Ascending aorta (tissue), 2 donors: ENCODE results near the gene CDKN1B. TPM values are rescaled to one million over a fixed set of nuclear protein-coding genes. Genes with fewer than 3 reads are reported as not detected.

ENCODE experiments used
- DNase-seq, 2 donors: peaks; one replicate each; pipeline ENCODE4 v3.0.0-alpha.2; 2019; ENCODE audit warnings: low spot score in 2 of 2
- H3K27ac ChIP-seq, 2 donors: fragments of 200-600 bp; sonication (generic); one replicate each; pipeline ENCODE4 v1.5.1; 2016 to 2017; ENCODE audit warnings: mild to moderate bottlenecking in 1 of 2
- H3K27me3 ChIP-seq: fragments of 200-600 bp; sonication (generic); one replicate; pipeline ENCODE4 v1.5.1; 2017
- H3K36me3 ChIP-seq, 2 donors: fragments of 200-600 bp; sonication (generic); one replicate each; pipeline ENCODE4 v1.5.1; 2016
- H3K4me1 ChIP-seq, 2 donors: fragments of 200-600 bp; sonication (generic); one replicate each; pipeline ENCODE4 v1.5.1; 2016 to 2017; ENCODE audit warnings: mild to moderate bottlenecking in 1 of 2
- H3K4me3 ChIP-seq, 2 donors: fragments of 200-600 bp; sonication (generic); one replicate each; pipeline ENCODE4 v1.5.1; 2016 to 2017; ENCODE audit warnings: mild to moderate bottlenecking in 1 of 2
- H3K9me3 ChIP-seq, 2 donors: fragments of 200-600 bp; sonication (generic); one replicate each; pipeline ENCODE4 v1.5.1; 2016
- intact Hi-C: fragments of 100-400 bp; cut with DNase I; formaldehyde crosslinking; loops from one replicate; pipeline ENCODE4 v1.15.1; 2023
- total RNA-seq: library from RNA; depleted of rRNA; stranded (reverse); fragments of >200 nt; gene quantifications from one replicate; pipeline ENCODE4 v1.1.0, GENCODE V29; 2016
- TF ChIP-seq, protein P1 (sequence below), 3 experiments: fragments of 200-600 bp in 2 of 3; fragments of 450-650 bp in 1 of 3; sonication (generic) in 2 of 3; IDR thresholded peaks; one replicate each; pipeline ENCODE4 v1.5.1; 2016 to 2019; ENCODE audit warnings: antibody characterized with exemption in 3 of 3, mild to moderate bottlenecking in 1 of 3, moderate library complexity in 1 of 3

CDKN1B gene
- total RNA-seq, 1 donor from 2014 or later: 65.1 TPM

DNA sequence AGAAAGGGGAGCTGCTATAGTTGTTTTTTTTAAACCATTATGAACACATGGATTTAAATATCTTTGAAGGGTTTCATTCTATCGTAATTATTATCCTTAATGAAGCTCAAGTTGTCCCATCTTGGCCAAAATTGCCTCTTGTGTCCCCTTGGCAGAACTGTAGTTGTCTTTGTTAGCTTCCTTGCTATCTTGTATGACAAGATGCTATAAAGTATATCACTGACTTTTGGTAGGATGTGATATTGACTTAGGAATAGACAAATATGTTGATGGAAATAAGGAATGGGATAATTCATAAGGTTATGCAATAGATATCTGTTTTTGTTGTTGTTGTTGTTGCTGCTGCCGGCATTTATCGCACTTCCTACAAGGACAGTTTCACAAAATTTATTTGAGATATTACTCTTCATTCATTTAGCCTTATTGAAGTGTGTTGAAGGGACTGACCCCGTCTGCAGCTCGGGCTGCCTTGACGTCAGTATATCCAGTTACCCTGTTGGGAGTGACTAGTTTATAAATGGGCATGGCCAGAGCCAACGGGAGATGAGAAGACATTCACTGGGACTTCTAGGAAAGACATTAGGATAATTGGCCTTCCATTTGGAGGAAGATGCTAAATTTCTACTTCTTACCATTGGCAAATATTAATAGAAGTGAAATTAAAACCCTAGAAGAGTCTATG lies 42.2 kb downstream of the CDKN1B start:
- no peaks in the 10 kb centered on the region for H3K27me3 ChIP-seq
- TF ChIP-seq, protein P1, sequence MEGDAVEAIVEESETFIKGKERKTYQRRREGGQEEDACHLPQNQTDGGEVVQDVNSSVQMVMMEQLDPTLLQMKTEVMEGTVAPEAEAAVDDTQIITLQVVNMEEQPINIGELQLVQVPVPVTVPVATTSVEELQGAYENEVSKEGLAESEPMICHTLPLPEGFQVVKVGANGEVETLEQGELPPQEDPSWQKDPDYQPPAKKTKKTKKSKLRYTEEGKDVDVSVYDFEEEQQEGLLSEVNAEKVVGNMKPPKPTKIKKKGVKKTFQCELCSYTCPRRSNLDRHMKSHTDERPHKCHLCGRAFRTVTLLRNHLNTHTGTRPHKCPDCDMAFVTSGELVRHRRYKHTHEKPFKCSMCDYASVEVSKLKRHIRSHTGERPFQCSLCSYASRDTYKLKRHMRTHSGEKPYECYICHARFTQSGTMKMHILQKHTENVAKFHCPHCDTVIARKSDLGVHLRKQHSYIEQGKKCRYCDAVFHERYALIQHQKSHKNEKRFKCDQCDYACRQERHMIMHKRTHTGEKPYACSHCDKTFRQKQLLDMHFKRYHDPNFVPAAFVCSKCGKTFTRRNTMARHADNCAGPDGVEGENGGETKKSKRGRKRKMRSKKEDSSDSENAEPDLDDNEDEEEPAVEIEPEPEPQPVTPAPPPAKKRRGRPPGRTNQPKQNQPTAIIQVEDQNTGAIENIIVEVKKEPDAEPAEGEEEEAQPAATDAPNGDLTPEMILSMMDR (IDR thresholded peaks at IDR 0.05): no peak
- no peak for DNase-seq
- H3K27ac ChIP-seq: no peak overlapping the region
- H3K9me3 ChIP-seq: no peaks in the 10 kb centered on the region
- no peaks in the 10 kb centered on the region for H3K4me1 ChIP-seq
- no peak overlapping the region for H3K4me3 ChIP-seq
- no peaks in the 10 kb centered on the region for H3K36me3 ChIP-seq
- intact Hi-C loops: no loop called here

DNA sequence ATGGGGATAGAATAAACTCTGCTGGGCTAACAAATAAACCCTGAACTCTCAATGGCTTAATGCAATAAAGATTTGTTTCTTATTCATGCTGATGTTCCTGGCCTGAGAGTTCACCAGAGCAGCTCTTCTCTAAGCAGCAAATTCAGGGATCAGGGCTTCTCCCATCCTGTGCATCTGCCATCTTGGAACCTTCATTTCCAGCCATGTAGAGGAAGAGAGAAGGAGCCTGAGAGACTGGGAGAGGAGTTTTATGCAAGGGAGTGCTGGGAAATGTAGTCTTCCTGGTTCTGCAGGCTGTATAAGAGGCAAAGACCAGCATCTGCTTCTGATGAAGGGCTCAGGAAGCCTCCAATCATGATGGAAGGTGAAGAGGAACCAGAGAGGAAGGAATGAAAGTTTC lies 47.7 kb downstream of the CDKN1B start:
- Histone ChIP-seq H3K27ac (no peak overlapping the region), H3K9me3 (no peaks in the 10 kb centered on the region), H3K27me3 (no peaks in the 10 kb centered on the region), H3K36me3 (no peaks in the 10 kb centered on the region), H3K4me1 (no peaks in the 10 kb centered on the region), H3K4me3 (no peak overlapping the region)
- DNase-seq: no peak
- intact Hi-C loops: no loop called here
- TF ChIP-seq, protein P1 (IDR thresholded peaks at IDR 0.05): no peak

DNA sequence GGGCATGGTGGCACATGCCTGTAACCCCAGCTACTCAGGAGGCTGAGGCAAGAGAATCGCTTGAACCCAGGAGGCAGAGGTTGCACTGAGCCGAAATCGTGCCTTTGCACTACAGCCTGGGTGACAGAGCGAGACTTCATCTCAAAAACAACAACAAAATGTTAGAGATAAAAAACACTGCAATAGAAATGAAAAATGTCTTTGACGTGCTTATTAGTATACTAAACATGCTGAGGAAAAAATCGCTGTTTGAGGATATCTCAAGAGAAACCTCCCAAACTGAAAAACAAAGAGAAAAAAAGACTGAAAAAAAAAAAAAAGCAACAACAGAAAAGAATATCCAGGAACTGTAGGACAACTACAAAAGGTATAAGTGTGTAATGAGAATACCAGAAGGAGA lies 53.1 kb downstream of the CDKN1B start:
- intact Hi-C loops: no loop called here
- Histone ChIP-seq H3K4me3 (no peak overlapping the region), H3K9me3 (no peaks in the 10 kb centered on the region), H3K36me3 (no peaks in the 10 kb centered on the region), H3K27me3 (no peaks in the 10 kb centered on the region), H3K4me1 (no peaks in the 10 kb centered on the region), H3K27ac (no peak overlapping the region)
- no peak for DNase-seq
- TF ChIP-seq, protein P1 (IDR thresholded peaks at IDR 0.05): no peak

Other genes with a start within 250 kb of the CDKN1B start
- 54.8 TPM for gene DUSP16, start 154.5 kb upstream of the CDKN1B start, total RNA-seq
- 19.4 TPM for gene CREBL2, start 105.5 kb upstream of the CDKN1B start, total RNA-seq
- not detected for gene GPR19, start 21.2 kb upstream of the CDKN1B start, total RNA-seq
- 189 TPM for gene APOLD1, start 68.3 kb downstream of the CDKN1B start, total RNA-seq
- gene DDX47, start 96.0 kb downstream of the CDKN1B start, total RNA-seq: 36.4 TPM
- gene GPRC5A, start 174.2 kb downstream of the CDKN1B start, total RNA-seq: 23.8 TPM
- gene GPRC5D, start 234.8 kb downstream of the CDKN1B start, total RNA-seq: not detected